Erythroblast (primary cell): ENCODE results near the gene ANKRD30B.
"Not testable (repeated sequence)": the region's sequence is repeated elsewhere in the genome, so short reads cannot be mapped to it uniquely, and the experiment has no call there.

Experiments
- DNase-seq, 2 experiments: peaks; one replicate each; lab custom pipeline; 2025; lab: John Stamatoyannopoulos, UW
- GATA1 ChIP-seq: IDR thresholded peaks from 2 replicates; pipeline ENCODE4 v1.6.1; 2011; ENCODE audit warnings: low read depth, mild to moderate bottlenecking, control low read depth, low read length, moderate library complexity
- POLR2A ChIP-seq: IDR thresholded peaks from 2 replicates; pipeline ENCODE4 v1.6.1; 2011; ENCODE audit warnings: mild to moderate bottlenecking, low read length

Gene ANKRD30B, protein sequence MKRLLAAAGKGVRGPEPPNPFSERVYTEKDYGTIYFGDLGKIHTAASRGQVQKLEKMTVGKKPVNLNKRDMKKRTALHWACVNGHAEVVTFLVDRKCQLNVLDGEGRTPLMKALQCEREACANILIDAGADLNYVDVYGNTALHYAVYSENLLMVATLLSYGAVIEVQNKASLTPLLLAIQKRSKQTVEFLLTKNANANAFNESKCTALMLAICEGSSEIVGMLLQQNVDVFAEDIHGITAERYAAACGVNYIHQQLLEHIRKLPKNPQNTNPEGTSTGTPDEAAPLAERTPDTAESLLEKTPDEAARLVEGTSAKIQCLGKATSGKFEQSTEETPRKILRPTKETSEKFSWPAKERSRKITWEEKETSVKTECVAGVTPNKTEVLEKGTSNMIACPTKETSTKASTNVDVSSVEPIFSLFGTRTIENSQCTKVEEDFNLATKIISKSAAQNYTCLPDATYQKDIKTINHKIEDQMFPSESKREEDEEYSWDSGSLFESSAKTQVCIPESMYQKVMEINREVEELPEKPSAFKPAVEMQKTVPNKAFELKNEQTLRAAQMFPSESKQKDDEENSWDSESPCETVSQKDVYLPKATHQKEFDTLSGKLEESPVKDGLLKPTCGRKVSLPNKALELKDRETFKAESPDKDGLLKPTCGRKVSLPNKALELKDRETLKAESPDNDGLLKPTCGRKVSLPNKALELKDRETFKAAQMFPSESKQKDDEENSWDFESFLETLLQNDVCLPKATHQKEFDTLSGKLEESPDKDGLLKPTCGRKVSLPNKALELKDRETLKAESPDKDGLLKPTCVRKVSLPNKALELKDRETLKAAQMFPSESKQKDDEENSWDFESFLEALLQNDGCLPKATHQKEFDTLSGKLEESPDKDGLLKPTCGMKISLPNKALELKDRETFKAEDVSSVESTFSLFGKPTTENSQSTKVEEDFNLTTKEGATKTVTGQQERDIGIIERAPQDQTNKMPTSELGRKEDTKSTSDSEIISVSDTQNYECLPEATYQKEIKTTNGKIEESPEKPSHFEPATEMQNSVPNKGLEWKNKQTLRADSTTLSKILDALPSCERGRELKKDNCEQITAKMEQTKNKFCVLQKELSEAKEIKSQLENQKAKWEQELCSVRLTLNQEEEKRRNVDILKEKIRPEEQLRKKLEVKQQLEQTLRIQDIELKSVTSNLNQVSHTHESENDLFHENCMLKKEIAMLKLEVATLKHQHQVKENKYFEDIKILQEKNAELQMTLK (N-terminal part only)

DNA sequence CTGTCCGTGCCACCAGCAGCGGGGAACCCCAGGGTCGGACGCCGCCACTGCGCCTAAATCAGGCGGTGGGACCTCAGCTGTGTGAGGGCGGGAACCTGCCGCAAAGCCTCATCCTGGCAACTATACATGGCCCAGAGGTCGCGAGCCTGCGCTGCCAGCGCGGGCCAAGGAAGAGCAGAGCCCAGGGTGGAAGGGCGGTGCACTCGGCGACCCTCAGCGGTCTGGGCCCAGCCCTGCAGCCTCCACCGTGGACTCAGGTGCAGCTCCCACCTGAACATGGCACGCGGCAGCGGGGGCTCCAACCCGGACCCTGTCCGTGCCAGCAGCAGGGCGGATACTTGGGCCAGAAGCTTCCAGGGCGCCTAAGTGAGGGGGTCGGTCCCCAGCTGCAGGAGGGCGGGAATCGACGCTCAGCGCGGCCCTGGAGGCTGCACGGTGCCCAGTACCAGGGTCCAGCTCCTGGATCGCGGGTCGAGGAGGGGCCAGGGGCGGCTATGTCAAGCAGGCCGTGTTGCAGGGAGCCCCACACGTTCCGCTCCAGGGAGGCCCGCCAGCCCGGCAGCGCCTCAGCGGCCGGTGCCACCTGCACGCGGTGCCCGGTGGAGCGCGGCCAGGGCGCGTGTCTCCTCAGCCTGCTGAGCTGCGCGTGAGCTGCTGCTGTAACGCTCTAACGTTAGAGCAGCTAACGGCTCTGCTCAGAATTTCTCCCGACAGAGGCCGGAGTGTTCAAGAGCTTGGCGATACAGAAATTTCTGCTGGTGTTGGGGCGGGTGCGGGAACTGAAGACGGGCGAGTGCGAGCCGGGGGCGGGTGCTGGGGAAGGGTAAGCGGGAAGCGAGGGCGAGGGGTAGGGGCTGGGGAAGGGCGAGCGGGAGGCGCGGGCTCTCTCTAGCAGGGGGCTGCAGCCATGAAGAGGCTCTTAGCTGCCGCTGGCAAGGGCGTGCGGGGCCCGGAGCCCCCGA, at the start of gene ANKRD30B:
TSS of gene ANKRD30B (plus strand) at position 660 of the 962 bp plus-strand sequence. CDS start at position 908, 248 bp downstream.
- TF ChIP-seq POLR2A (no peak), GATA1 (no peak)
- DNase-seq = no peak

DNA sequence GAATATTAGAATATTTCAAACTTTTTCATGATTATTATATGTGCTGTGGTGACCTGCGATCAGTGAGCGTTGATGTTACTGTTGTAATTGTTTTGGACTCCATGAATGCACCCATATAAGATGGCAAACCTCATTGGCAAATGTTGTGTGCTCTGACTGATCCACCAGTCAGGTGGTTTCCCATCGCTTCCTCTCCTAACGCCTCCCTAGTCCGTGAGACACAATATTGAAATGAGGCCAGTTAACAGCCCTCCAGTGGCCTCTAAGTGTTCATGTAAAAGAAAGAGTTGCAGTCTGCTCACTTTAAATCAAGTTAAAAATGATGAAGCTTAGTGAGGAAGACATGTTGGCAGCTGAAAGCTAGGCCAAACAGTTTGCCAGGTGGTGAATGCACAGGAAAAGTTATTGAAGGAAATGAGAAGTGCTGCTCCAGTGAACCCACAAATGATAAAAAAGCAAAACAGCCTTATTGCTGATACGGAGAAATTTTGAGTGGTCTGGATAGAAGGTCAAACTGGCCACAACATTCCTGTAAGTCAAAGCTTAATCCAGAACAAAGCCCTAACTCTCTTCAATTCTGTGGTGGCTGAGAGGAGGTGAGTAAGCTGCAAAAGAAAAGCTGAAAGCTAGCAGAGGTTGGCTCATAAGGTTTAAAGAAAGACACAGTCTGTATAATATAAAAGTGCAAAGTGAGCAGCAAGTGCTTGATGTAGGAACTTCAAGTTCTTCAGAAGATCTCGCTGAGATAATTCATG, 46.5 kb upstream of the ANKRD30B start:
- not testable (repeated sequence) for DNase-seq

DNA sequence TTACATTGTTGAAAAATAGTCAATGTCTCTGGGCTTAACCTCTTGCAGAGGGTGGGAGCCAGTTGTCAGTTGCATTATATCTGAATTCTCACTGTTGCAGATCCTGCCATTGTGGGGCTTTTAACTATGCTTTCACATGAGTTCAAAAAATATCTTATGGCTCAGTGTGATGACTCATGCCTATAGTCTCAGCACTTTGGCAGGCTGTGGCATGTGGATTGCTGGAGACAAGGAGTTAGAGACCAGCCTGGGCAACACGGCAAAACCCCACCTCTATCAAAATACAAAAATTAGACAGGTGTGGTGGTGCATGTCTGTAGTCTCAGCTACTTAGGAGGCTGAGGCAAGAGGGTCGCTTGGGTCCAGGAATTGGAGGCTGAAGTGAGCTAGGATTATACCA, 38.2 kb upstream of the ANKRD30B start:
- DNase-seq = not testable (repeated sequence)

DNA sequence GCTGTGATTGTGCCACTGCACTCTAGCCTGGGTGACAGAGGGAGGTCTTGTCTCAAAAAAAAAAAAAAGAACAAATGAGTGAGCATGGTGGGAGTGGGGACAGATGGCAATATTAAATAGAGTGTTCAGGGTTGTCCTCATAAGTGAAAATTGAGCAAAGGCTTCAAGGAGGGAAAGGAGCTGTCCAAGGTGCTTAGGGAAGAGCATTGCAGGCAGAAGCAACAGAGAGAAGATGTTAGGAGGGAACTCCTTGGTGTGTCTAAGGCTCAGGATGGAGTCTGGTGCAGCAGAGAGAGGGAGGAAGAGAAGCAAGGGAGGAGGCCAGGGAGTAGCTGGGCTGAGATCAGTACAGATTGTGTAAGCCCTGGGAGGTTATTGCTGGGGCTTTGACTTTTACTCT, 26.4 kb upstream of the ANKRD30B start:
- DNase-seq = not testable (repeated sequence)

DNA sequence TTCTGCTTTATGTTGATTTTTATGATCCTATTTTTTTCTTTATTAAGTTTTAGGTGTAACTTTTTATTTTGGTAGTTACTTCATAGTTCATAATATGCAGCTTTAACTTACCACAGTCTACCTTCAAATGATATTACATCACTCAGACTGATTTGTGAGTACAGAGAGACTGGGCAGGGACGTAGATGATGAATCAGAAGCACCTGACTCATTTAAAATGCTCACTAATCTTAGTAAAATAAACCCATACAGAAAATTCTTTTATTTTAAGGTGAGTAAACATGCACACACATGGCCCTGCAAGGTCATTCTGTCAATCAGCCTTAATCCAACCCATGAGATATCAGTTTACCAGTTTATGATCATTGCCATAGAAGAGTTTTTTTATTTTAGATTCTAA, 8.9 kb upstream of the ANKRD30B start:
- DNase-seq = not testable (repeated sequence)

DNA sequence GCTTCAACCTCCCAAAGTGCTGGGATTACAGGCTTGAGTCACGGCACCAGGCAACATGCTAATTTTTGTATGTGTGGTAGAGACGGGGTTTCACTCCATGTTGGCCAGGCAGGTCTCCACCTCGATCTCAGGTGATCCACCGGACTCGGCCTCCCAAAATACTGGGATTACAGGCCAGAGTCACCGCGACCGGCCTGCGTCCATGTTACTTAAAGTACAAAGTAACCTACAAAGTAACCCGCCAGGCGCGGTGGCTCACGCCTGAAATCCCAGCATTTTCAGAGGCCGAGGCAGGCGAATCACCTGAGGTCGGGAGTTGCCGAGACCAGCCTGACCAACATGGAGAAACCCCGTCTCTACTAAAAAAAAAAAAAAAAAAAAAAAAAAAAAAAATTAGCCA, 1.1 kb upstream of the ANKRD30B start:
- no peak for TF ChIP-seq POLR2A
- no peak for TF ChIP-seq GATA1
- no peak for DNase-seq

DNA sequence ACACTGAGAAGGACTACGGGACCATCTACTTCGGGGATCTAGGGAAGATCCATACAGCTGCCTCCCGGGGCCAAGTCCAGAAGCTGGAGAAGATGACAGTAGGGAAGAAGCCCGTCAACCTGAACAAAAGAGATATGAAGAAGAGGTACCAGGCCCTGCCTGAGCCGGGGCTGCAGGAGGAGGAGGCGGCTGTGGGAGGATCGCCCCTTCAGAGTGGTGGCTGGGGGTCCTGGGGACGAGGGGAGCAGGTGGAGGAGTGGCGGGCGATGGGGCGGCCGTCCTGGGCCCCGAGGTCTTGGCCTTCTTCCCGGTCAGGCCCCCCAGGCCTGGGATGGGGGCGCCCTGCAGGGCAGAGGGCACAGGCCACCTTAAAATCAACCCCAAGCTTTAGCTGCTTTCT, 524 bp downstream of the ANKRD30B start:
- TF ChIP-seq GATA1 = no peak
- no peak for TF ChIP-seq POLR2A

DNA sequence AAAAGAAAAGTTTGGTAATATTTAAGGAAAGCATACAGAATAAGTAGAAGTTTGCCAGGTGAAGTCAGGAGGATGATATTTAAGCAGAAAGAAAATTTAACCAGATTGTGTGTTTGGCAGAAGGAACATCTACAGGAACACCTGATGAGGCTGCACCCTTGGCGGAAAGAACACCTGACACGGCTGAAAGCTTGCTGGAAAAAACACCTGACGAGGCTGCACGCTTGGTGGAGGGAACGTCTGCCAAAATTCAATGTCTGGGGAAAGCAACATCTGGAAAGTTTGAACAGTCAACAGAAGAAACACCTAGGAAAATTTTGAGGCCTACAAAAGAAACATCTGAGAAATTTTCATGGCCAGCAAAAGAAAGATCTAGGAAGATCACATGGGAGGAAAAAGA, 15.6 kb downstream of the ANKRD30B start:
- not testable (repeated sequence) for DNase-seq

More for the DNA sequence above, 524 bp downstream of the ANKRD30B start:
- no peak for DNase-seq

DNA sequence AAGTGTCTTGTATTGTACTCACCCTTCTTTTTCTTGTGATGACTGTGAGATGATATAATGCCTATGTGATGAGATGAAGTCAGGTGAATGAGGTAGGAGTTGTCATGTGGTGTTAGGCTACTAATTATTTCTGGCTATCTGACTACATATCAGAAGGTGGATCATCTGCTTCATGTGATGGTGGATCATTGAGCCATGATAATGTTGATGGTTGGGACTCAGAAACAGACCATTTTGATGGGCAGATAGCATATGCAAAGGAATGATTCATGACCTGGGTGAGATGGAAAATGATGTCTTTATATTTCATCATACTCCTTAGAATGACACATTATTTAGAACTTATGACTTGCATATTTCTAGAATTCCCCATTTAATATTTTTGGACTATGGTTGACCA, 19.5 kb downstream of the ANKRD30B start:
- no peak for DNase-seq

DNA sequence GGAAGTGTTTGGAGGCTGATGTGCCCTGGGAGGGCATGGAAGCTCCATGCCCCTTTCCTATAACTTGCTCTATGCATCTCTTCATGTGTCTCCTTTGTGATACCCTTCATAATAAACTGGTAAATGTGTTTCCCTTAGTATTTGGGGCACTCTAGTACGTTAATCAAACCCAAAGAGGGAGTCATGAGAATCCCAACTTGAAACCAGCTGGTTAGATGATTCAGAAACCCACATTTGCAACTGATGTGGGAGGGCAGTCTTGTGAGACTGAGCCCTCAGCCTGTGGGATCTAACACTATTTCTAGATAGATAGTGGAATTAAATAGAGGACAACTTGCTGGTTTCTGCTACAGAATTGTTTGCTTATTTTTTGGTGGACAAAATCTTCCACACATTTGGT, 20.3 kb downstream of the ANKRD30B start:
- TF ChIP-seq GATA1 = no peak
- DNase-seq = no peak

More for the DNA sequence above, 19.5 kb downstream of the ANKRD30B start:
- no peak for TF ChIP-seq POLR2A
- no peak for TF ChIP-seq GATA1

DNA sequence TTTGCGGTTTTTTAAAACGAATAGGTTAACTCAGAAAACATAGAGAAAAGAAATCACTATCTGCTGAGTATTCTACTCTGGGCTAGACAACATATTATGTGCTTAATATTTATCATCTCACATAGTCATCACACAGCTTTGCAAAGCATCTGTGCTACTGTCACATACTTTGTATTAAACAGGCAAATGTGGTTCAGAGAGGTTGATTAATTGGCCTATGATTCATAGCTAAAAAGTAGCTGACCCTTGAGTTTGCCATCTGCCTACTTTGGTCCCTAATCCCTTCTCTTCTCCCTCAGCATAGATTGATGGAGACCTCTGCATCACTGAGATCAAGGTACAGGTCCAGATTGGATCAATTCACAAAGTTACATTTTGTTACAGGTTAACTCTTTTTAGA, 21.4 kb downstream of the ANKRD30B start:
- no peak for TF ChIP-seq POLR2A
- no peak for TF ChIP-seq GATA1
- DNase-seq = no peak

DNA sequence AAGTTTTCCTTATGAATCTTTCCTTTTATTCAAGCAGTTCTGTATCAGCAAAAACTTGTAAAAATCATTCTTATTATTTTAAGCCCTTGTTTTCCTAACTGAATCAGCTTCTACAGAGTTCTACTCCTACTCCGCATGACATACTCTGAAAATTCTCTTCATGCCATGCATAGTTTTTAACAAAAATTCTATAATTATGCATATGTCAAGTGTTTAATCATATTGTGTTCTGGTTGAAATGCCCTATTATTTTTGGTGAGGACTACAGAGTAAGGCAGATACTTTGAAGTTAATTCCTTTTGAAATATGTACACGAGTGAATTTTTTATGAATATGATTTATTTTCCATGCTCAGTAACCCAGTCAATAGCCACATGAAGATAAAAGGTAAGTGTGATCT, 28.8 kb downstream of the ANKRD30B start:
- TF ChIP-seq GATA1 = no peak
- no peak for TF ChIP-seq POLR2A
- no peak for DNase-seq

DNA sequence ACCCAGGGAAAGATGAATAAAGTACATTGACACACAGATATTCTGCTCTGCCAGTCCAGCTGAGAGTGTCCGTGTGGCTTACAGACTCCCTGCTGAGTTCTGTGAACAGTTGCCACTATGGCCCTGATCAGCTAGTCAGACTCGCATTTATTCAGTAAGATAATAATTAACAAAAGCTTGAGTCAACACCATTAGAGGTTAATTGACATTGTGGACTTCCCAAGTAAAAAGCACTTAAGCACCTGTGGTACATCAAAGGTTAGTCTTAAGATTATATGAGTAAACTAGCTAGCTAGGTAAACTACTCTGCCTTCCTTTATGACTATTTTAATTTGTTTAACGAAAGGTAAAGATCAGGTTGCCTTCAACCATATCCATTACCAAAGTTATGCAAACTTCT, 33.7 kb downstream of the ANKRD30B start:
- no peak for DNase-seq
- TF ChIP-seq POLR2A = no peak
